ENCODE data around the gene CFAP410.

Gene CFAP410

GRCh38 chr21:44334329-44335030 is 4.7 kb downstream of the CFAP410 start:
- no peak for DNase-seq
- H3K9me2 ChIP-seq (replicated peaks; ENCODE audit: insufficient read depth, low read length): no peaks in the 10 kb centered on the region
- peaks cover 5% of the 10 kb centered on the region; the same call in 1 of the 2 replicates for H3K4me1 ChIP-seq (ENCODE audit: low read length)
- H3K79me2 ChIP-seq (ENCODE audit: low read length): no peaks in the 10 kb centered on the region
- no peak overlapping the region for H3K27ac ChIP-seq (ENCODE audit: low read length)
- H3K9ac ChIP-seq (ENCODE audit: low read length): no peak overlapping the region
- 0 out of 2 replicates have a peak, but pooled peaks cover 3% of the 10 kb centered on the region for H4K20me1 ChIP-seq (ENCODE audit: insufficient read depth, low read length)
- H2AFZ ChIP-seq (ENCODE audit: low read length): no peak overlapping the region
- no peaks in the 10 kb centered on the region for H3K36me3 ChIP-seq (replicated peaks; ENCODE audit: insufficient read depth, low read length)
- H3K27me3 ChIP-seq (replicated peaks; ENCODE audit: insufficient read depth, low read length): no peaks in the 10 kb centered on the region
- no peak overlapping the region for H3K4me2 ChIP-seq (ENCODE audit: low read depth, low read length)
- peaks cover 18% of the 10 kb centered on the region for H3F3A ChIP-seq (ENCODE audit: insufficient read depth, low read length)
- H3K4me3 ChIP-seq (ENCODE audit: low read length): no peak overlapping the region
- no peak for TF ChIP-seq EZH2phosphoT487 (IDR thresholded peaks at IDR 0.05; ENCODE audit: low read length)
- TF ChIP-seq EZH2 (optimal IDR thresholded peaks at IDR 0.05; ENCODE audit: low read depth, low read length): no peak
- TF ChIP-seq, protein P1, sequence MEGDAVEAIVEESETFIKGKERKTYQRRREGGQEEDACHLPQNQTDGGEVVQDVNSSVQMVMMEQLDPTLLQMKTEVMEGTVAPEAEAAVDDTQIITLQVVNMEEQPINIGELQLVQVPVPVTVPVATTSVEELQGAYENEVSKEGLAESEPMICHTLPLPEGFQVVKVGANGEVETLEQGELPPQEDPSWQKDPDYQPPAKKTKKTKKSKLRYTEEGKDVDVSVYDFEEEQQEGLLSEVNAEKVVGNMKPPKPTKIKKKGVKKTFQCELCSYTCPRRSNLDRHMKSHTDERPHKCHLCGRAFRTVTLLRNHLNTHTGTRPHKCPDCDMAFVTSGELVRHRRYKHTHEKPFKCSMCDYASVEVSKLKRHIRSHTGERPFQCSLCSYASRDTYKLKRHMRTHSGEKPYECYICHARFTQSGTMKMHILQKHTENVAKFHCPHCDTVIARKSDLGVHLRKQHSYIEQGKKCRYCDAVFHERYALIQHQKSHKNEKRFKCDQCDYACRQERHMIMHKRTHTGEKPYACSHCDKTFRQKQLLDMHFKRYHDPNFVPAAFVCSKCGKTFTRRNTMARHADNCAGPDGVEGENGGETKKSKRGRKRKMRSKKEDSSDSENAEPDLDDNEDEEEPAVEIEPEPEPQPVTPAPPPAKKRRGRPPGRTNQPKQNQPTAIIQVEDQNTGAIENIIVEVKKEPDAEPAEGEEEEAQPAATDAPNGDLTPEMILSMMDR (IDR thresholded peaks at IDR 0.05; ENCODE audit: low read length): no peak
- no peaks in the 10 kb centered on the region for H3K9me3 ChIP-seq (replicated peaks; ENCODE audit: insufficient read depth, low read length)

GRCh38 chr21:44333509-44334328 is 5.5 kb downstream of the CFAP410 start:
- Histone ChIP-seq H3F3A (ENCODE audit: insufficient read depth, low read length) (peaks cover 12% of the 10 kb centered on the region), H3K4me1 (ENCODE audit: low read length) (peaks cover 5% of the 10 kb centered on the region; the same call in 1 of the 2 replicates), H3K27ac (ENCODE audit: low read length) (no peak overlapping the region), H3K36me3 (replicated peaks; ENCODE audit: insufficient read depth, low read length) (no peaks in the 10 kb centered on the region), H3K4me3 (ENCODE audit: low read length) (no peak overlapping the region), H3K9me3 (replicated peaks; ENCODE audit: insufficient read depth, low read length) (no peaks in the 10 kb centered on the region), H3K4me2 (ENCODE audit: low read depth, low read length) (no peak overlapping the region), H3K27me3 (replicated peaks; ENCODE audit: insufficient read depth, low read length) (no peaks in the 10 kb centered on the region), H4K20me1 (ENCODE audit: insufficient read depth, low read length) (0 out of 2 replicates have a peak, but pooled peaks cover 7% of the 10 kb centered on the region), H3K79me2 (ENCODE audit: low read length) (no peaks in the 10 kb centered on the region), H2AFZ (ENCODE audit: low read length) (no peak overlapping the region), H3K9ac (ENCODE audit: low read length) (no peak overlapping the region), H3K9me2 (replicated peaks; ENCODE audit: insufficient read depth, low read length) (no peaks in the 10 kb centered on the region)
- TF ChIP-seq EZH2 (optimal IDR thresholded peaks at IDR 0.05; ENCODE audit: low read depth, low read length) (no peak), EZH2phosphoT487 (IDR thresholded peaks at IDR 0.05; ENCODE audit: low read length) (no peak)
- DNase-seq: no peak

- Histone ChIP-seq H3K27ac (ENCODE audit: low read length) (no peak overlapping the region), H4K20me1 (ENCODE audit: insufficient read depth, low read length) (0 out of 2 replicates have a peak, but pooled peaks cover 7% of the 10 kb centered on the region), H3F3A (ENCODE audit: insufficient read depth, low read length) (peaks cover 7% of the 10 kb centered on the region), H3K4me1 (ENCODE audit: low read length) (peaks cover under 1% of the 10 kb centered on the region; the same call in 1 of the 2 replicates), H3K9ac (ENCODE audit: low read length) (no peak overlapping the region), H3K79me2 (ENCODE audit: low read length) (no peaks in the 10 kb centered on the region), H3K4me3 (ENCODE audit: low read length) (no peak overlapping the region), H3K27me3 (replicated peaks; ENCODE audit: insufficient read depth, low read length) (no peaks in the 10 kb centered on the region), H3K36me3 (replicated peaks; ENCODE audit: insufficient read depth, low read length) (no peaks in the 10 kb centered on the region), H3K4me2 (ENCODE audit: low read depth, low read length) (no peak overlapping the region), H3K9me3 (replicated peaks; ENCODE audit: insufficient read depth, low read length) (no peaks in the 10 kb centered on the region), H3K9me2 (replicated peaks; ENCODE audit: insufficient read depth, low read length) (no peaks in the 10 kb centered on the region), H2AFZ (ENCODE audit: low read length) (no peak overlapping the region)
- TF ChIP-seq EZH2 (optimal IDR thresholded peaks at IDR 0.05; ENCODE audit: low read depth, low read length) (no peak), EZH2phosphoT487 (IDR thresholded peaks at IDR 0.05; ENCODE audit: low read length) (no peak)
- TF ChIP-seq, protein P1 (IDR thresholded peaks at IDR 0.05; ENCODE audit: low read length): no peak
- DNase-seq: no peak
Observed at GRCh38 chr21:44332965-44333364, 6.2 kb downstream of the CFAP410 start.

All from MM.1S (cell line).